SH-SY5Y (cell line): ENCODE results near the gene CACNA1E.

Experiments used
- GATA2 ChIP-seq: IDR thresholded peaks from 2 replicates; pipeline ENCODE4 v1.6.1; 2011; ENCODE audit warnings: mild to moderate bottlenecking, low read depth, low read length
- GATA3 ChIP-seq: IDR thresholded peaks from 2 replicates; pipeline ENCODE4 v1.6.1; 2011; ENCODE audit warnings: low read depth, mild to moderate bottlenecking, low read length, moderate library complexity

- TF ChIP-seq GATA2 (no peak), GATA3 (no peak)
Measured at GRCh38 chr1:181784039-181784683, 300.8 kb downstream of the CACNA1E start.
